Measurements from ENCODE around the gene GAL.

DNA sequence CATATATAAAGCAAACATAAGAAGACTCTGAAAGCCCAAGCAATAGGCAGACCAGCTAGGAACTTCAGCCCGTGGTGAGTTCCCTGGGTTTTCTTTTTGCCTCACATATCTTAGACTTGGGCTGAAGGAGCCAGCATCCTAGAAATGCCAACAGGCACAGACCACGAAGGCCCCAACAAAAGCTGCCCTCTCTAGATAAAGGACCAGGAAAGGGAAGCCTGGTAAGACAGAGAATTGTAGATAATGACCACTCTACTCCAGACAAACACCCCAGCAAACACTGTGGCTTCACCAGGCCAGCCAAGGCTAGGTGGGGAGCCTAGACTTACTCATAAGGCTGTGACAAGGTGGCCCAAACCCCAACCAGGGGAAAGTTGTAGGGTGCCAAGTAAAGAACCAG lies 11.2 kb downstream of the GAL start:
- TF ChIP-seq YY1 (IDR thresholded peaks at IDR 0.05; ENCODE audit: insufficient read depth, insufficient read length) (no peak), SUZ12 (IDR thresholded peaks at IDR 0.05; ENCODE audit: extremely low read depth, insufficient read depth, insufficient read length) (no peak)
